ENCODE measurements around the gene TTYH2.
A peak's percentile ranks its signal among the peaks of the same experiment; 100 is the strongest.

Gene TTYH2

DNA sequence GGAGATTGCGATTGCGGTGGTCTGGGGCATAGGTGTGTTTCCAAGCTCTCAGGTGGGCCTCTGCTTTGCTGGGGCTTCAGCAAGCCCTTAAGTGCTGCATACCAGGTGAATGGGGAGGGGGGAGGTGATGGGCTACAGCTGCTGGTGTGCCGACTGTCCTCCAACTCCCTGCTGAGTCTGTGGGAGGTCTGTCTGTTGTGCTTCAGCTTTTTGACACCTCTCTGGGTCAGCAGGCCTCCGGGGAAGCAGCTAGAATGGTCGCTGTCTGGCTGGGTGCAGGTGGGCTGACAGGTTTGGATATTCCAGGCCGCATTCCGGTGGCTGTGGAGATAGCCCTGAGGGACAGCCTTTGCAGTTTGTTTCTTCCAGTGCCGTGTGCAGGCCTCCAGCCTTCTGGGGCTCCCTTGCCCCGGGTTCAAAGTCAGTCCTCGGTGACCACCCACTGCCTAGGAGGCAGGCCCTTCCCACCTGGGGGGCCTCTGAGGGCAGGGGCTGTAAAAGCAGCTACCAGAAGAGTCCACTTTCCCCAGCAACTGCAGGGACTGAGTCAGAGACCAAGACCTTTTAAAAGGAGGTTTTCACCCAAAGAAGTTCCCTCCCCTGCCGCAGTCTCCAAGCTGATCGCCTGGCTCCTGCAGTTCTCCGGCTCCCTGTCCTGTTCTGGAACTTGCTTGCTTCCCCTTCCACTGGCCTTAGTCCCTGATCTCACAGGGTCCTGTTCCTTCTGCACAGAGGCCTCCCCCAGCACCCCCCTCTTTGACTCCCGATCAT, 2.0 kb upstream of the TTYH2 start:
- TF ChIP-seq, protein P1, sequence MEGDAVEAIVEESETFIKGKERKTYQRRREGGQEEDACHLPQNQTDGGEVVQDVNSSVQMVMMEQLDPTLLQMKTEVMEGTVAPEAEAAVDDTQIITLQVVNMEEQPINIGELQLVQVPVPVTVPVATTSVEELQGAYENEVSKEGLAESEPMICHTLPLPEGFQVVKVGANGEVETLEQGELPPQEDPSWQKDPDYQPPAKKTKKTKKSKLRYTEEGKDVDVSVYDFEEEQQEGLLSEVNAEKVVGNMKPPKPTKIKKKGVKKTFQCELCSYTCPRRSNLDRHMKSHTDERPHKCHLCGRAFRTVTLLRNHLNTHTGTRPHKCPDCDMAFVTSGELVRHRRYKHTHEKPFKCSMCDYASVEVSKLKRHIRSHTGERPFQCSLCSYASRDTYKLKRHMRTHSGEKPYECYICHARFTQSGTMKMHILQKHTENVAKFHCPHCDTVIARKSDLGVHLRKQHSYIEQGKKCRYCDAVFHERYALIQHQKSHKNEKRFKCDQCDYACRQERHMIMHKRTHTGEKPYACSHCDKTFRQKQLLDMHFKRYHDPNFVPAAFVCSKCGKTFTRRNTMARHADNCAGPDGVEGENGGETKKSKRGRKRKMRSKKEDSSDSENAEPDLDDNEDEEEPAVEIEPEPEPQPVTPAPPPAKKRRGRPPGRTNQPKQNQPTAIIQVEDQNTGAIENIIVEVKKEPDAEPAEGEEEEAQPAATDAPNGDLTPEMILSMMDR (conservative IDR thresholded peaks at IDR 0.05), result no peak
- TF ChIP-seq ZFX (IDR thresholded peaks at IDR 0.05), result no peak
- peak overlapping the region; percentile 69 for H3K27ac ChIP-seq

DNA sequence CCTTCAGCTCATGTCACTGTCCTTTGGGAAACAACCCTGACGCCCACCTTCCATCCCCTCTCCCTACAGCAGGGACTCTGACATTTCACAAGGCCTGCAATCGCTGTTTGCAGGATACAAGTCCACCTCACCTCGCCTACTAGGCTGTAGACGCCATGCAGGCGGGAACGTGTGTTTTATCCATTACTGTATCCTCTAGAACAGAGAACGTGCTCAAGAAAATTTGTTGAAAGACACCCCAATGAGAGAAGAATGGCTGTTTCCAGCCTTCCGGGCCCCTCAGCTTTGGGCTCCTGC, 1.5 kb upstream of the TTYH2 start:
- TF ChIP-seq, protein P1 (conservative IDR thresholded peaks at IDR 0.05), result no peak
- no peak for TF ChIP-seq ZFX (IDR thresholded peaks at IDR 0.05)
- peak overlapping the region; percentile 69 for H3K27ac ChIP-seq

DNA sequence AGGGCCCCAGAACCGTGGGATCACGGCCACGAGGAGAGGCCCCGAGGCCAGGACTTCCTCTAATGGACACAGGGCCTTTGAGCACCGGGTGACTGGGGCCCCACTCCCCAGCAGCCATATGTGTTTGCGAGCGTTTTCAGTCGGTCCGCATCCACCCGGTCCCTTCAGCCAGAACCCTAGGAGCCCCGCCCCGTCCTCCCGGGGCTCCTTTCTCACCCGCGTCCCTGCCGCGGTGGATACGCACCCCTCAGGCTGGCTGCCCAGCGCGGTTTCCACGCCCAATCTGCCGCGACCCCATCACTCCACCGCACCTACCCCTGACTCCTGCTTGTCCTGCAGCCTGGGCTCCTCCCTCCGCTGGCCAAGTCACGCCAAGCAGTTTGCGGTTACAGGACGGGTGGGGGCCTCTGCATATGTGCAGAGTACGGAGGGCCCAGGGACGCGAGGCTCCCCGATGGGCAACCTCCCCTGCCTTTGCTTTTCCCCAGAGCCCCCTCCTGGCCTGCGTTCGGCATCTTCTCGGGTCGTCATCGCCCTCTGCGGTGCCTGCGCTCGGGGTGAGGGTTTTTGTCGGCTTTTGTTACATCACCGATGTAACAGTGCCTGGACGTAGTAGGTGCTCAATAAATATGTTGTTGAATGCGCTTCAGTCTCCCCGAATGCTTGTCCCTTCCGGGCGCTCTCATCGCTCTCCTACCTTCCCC, 1.0 kb upstream of the TTYH2 start:
- TF ChIP-seq ZFX (IDR thresholded peaks at IDR 0.05), result no peak
- TF ChIP-seq, protein P1 (conservative IDR thresholded peaks at IDR 0.05), result no peak
- peak overlapping the region; percentile 69 for H3K27ac ChIP-seq

DNA sequence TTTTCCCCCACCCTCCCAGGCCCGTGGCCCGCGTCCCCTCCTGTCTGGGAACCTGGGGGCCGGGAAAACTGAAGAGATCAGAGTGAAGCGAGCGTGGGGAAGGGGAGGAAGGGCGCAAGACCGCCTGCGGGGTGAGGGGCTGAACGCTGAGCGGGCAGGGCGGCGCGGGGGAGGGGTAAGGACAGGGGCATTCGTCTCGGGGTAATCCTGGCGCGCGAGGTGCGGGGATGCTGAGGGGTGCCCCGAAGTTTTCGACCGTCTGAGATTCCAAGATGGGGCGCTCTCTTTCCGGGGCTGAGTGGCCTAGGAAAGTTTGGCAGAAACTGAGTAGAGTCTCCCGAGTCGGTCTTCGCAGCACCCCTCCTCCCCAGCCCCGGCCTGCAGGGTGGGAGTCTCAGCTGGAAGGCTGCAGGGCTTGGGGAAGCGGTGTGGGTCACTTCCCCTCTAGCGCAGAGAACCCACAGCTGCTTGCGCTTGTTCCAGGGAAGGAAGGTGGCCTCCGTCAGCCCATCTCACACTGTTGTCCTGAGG, 555 bp downstream of the TTYH2 start:
- peak overlapping the region; percentile 69 for H3K27ac ChIP-seq
- TF ChIP-seq, protein P1 (conservative IDR thresholded peaks at IDR 0.05), result no peak

DNA sequence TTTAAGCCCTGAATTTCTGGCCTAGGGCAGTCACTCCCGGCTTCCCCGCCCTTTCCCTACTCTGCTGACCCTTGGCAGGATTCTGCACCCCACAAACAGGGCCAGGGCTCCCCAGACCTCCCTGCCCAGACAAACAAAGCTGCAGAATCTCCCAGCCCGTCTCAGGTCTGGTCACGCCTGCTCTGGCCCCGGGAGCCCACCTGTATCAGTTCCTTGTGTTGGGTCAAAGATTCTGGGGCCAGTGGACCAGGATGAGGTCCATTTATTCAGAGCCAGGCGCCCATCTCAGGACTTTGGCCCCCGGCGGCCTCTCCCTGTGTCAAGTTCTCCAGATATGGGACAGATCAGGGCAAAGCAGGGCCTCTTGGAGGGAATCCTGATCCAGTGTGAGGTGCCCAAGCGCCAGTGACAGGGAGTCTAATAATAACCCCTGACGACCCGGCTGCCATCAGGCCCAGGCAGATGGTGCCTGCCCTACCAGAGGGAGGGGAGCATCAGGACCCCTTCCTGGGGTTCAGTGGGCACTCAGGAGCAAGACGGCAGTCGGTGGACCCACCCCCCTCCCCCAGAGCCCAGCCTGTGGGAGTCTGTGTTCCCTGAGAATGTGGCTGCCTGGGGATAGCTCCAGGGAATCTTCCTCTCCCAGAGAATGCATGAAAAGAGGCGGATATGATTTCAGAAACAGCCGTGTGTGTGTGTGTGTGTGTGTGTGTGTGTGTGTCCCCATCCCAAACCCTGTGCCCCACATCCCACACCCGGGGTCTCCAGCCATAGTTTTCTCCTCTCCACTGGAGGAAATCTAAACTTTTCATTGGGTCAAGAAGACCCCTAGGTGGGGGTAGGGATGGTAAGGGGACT, 1.3 kb downstream of the TTYH2 start:
- H3K27ac ChIP-seq, result no peak overlapping the region
- TF ChIP-seq, protein P1 (conservative IDR thresholded peaks at IDR 0.05), result no peak
- TF ChIP-seq ZFX (IDR thresholded peaks at IDR 0.05), result no peak

DNA sequence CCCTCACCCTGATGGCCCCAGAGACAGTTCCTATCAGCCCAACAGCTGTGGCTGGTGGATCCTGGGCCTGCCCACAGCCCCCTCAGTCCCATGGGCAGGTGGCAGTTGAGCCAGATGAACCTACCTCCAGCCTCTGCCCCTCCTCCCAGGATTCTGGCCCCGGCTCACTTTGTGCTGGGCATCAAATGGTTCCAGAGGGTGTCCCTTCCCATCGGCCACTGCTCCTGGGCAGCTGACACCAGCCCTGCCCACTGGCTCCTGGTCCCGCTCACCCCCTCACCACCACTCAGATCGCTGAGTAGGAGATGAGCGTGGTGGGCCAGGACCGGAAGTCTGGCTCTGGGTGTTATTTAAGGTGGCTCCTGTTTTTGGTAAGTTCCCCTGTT, 2.0 kb downstream of the TTYH2 start:
- no peak overlapping the region for H3K27ac ChIP-seq
- no peak for TF ChIP-seq ZFX (IDR thresholded peaks at IDR 0.05)
- TF ChIP-seq, protein P1 (conservative IDR thresholded peaks at IDR 0.05), result no peak

Data from C4-2B (cell line).